Lower leg skin (tissue), 3 donors: ENCODE data around the gene SIPA1L2.

Experiments
- POLR2A ChIP-seq, 2 donors: fragments of 450-650 bp; IDR thresholded peaks; one replicate each; pipeline ENCODE4 v1.6.1; 2016 to 2017; ENCODE audit warnings: antibody characterized with exemption in 2 of 2, mild to moderate bottlenecking in 1 of 2, moderate library complexity in 1 of 2
- TF ChIP-seq, protein P1 (sequence below), 3 donors: fragments of 450-650 bp; IDR thresholded peaks; one replicate each; pipeline ENCODE4 v1.5.1; 2016; ENCODE audit warnings: antibody characterized with exemption in 3 of 3, mild to moderate bottlenecking in 3 of 3, moderate library complexity in 2 of 3

DNA sequence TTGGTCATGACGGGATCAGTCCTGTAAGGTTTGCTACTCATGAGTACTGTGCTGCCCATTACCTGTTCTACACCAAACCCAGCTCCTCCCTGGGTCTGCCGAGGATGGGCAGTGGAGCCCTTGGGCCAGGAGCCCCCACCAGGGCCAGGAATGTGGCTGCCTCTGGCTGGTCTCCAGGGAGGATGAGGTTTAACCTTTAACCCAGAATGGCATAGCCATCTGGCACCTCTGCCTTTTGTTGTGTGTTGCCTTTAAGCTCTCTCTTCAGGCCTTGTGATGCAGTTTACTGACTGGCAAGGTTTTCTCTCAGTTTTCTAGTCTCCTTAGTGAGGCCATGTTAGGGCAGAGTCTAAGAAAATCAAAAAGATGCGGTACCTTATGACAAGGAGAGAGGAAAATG lies 38.6 kb downstream of the SIPA1L2 start:
- TF ChIP-seq, protein P1, sequence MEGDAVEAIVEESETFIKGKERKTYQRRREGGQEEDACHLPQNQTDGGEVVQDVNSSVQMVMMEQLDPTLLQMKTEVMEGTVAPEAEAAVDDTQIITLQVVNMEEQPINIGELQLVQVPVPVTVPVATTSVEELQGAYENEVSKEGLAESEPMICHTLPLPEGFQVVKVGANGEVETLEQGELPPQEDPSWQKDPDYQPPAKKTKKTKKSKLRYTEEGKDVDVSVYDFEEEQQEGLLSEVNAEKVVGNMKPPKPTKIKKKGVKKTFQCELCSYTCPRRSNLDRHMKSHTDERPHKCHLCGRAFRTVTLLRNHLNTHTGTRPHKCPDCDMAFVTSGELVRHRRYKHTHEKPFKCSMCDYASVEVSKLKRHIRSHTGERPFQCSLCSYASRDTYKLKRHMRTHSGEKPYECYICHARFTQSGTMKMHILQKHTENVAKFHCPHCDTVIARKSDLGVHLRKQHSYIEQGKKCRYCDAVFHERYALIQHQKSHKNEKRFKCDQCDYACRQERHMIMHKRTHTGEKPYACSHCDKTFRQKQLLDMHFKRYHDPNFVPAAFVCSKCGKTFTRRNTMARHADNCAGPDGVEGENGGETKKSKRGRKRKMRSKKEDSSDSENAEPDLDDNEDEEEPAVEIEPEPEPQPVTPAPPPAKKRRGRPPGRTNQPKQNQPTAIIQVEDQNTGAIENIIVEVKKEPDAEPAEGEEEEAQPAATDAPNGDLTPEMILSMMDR (IDR thresholded peaks at IDR 0.05) = no peak
- TF ChIP-seq POLR2A (IDR thresholded peaks at IDR 0.05) = no peak
